Subcutaneous abdominal adipose tissue (tissue), 5 donors: ENCODE data around the gene TBC1D22A.
"Not testable (repeated sequence)": the region's sequence is repeated elsewhere in the genome, so short reads cannot be mapped to it uniquely, and the experiment has no call there.

Experiments used
- H3K27ac ChIP-seq: one replicate; pipeline ENCODE4 v1.7.0; 2013; ENCODE audit warnings: low read depth, mild to moderate bottlenecking, inconsistent platforms, low read length, moderate library complexity
- H3K27me3 ChIP-seq, 5 donors: one replicate each; pipeline ENCODE4 v1.7.0; 2013; ENCODE audit warnings: low read length in 5 of 5, inconsistent platforms in 1 of 5; ENCODE audit not compliant: control insufficient read depth in 5 of 5, insufficient read depth in 4 of 5
- H3K36me3 ChIP-seq, 5 donors: one replicate each; pipeline ENCODE4 v1.7.0; 2013; ENCODE audit warnings: low read length in 5 of 5; ENCODE audit not compliant: control insufficient read depth in 5 of 5, insufficient read depth in 5 of 5
- H3K4me1 ChIP-seq, 5 donors: one replicate each; pipeline ENCODE4 v1.7.0; 2013; ENCODE audit warnings: low read length in 5 of 5, mild to moderate bottlenecking in 3 of 5, moderate library complexity in 1 of 5; ENCODE audit not compliant: control insufficient read depth in 5 of 5, insufficient read depth in 5 of 5
- H3K4me3 ChIP-seq, 5 donors: one replicate each; pipeline ENCODE4 v1.7.0; 2013; ENCODE audit warnings: low read length in 5 of 5, low read depth in 1 of 5
- H3K9ac ChIP-seq, 5 donors: one replicate each; pipeline ENCODE4 v1.7.0; 2013; ENCODE audit warnings: low read length in 5 of 5, mild to moderate bottlenecking in 4 of 5, moderate library complexity in 3 of 5
- H3K9me3 ChIP-seq, 5 donors: one replicate each; pipeline ENCODE4 v1.7.0; 2013; ENCODE audit warnings: low read length in 5 of 5; ENCODE audit not compliant: control insufficient read depth in 5 of 5
- donor health status: healthy.
- donor health status: healthy.
- donor health status: healthy.
- donor health status: healthy.
- donor health status: healthy.

The TBC1D22A gene

GRCh38 chr22:47115921-47116320 lies 353.5 kb downstream of the TBC1D22A start:
- no peak overlapping the region for H3K9ac ChIP-seq
- H3K27ac ChIP-seq: no peak overlapping the region
- no peaks in the 10 kb centered on the region for H3K27me3 ChIP-seq
- no peaks in the 10 kb centered on the region for H3K9me3 ChIP-seq
- H3K4me1 ChIP-seq: no peaks in the 10 kb centered on the region
- no peak overlapping the region for H3K4me3 ChIP-seq
- peaks cover 0 to 38% (median 17%) of the 10 kb centered on the region in 5 donors for H3K36me3 ChIP-seq

GRCh38 chr22:47116426-47117341 lies 354.2 kb downstream of the TBC1D22A start:
- Histone ChIP-seq H3K36me3 (peaks cover 0 to 31% (median 16%) of the 10 kb centered on the region in 5 donors), H3K9ac (no peak overlapping the region), H3K9me3 (no peaks in the 10 kb centered on the region), H3K4me3 (no peak overlapping the region), H3K4me1 (no peaks in the 10 kb centered on the region), H3K27me3 (no peaks in the 10 kb centered on the region), H3K27ac (no peak overlapping the region)

- H3K36me3 ChIP-seq: peaks cover 0 to 28% (median 8%) of the 10 kb centered on the region in 5 donors
- H3K9ac ChIP-seq, H3K27me3 ChIP-seq, H3K27ac ChIP-seq, H3K4me1 ChIP-seq, H3K9me3 ChIP-seq, H3K4me3 ChIP-seq: not testable (repeated sequence)
These were observed 355.0 kb downstream of the TBC1D22A start for GRCh38 chr22:47117442-47117841.

GRCh38 chr22:47119181-47119580 lies 356.7 kb downstream of the TBC1D22A start:
- Histone ChIP-seq H3K27me3 (no peaks in the 10 kb centered on the region), H3K4me3 (no peak overlapping the region), H3K27ac (no peak overlapping the region), H3K9me3 (no peaks in the 10 kb centered on the region), H3K36me3 (peaks cover 0 to 15% (median 0%) of the 10 kb centered on the region in 5 donors), H3K4me1 (no peaks in the 10 kb centered on the region), H3K9ac (no peak overlapping the region)

- no peak overlapping the region for H3K9ac ChIP-seq
- H3K4me3 ChIP-seq: no peak overlapping the region
- no peaks in the 10 kb centered on the region for H3K27me3 ChIP-seq
- no peaks in the 10 kb centered on the region for H3K9me3 ChIP-seq
- H3K27ac ChIP-seq: no peak overlapping the region
- H3K36me3 ChIP-seq: peaks cover 0 to 15% (median 0%) of the 10 kb centered on the region in 5 donors
- H3K4me1 ChIP-seq: no peaks in the 10 kb centered on the region
These were observed 357.9 kb downstream of the TBC1D22A start for GRCh38 chr22:47120399-47120798.

GRCh38 chr22:47121791-47122190 lies 359.3 kb downstream of the TBC1D22A start:
- Histone ChIP-seq H3K9me3 (no peaks in the 10 kb centered on the region), H3K27ac (no peak overlapping the region), H3K27me3 (no peaks in the 10 kb centered on the region), H3K9ac (no peak overlapping the region), H3K36me3 (peaks cover 0 to 10% (median 0%) of the 10 kb centered on the region in 5 donors), H3K4me1 (no peaks in the 10 kb centered on the region), H3K4me3 (no peak overlapping the region)

- Histone ChIP-seq H3K4me3 (no peak overlapping the region), H3K27ac (no peak overlapping the region), H3K9ac (no peak overlapping the region), H3K9me3 (no peaks in the 10 kb centered on the region), H3K36me3 (peaks cover 0 to 6% (median 0%) of the 10 kb centered on the region in 5 donors), H3K4me1 (no peaks in the 10 kb centered on the region), H3K27me3 (no peaks in the 10 kb centered on the region)
These were observed 360.1 kb downstream of the TBC1D22A start for GRCh38 chr22:47122441-47123000.

- Histone ChIP-seq H3K4me1 (no peaks in the 10 kb centered on the region), H3K27me3 (no peaks in the 10 kb centered on the region), H3K4me3 (no peak overlapping the region), H3K36me3 (peaks cover 0 to 6% (median 0%) of the 10 kb centered on the region in 5 donors), H3K9ac (no peak overlapping the region), H3K27ac (no peak overlapping the region), H3K9me3 (no peaks in the 10 kb centered on the region)
These were observed 360.8 kb downstream of the TBC1D22A start for GRCh38 chr22:47123006-47123826.

- Histone ChIP-seq H3K9me3 (no peaks in the 10 kb centered on the region), H3K9ac (no peak overlapping the region), H3K36me3 (peaks cover 0 to 13% (median 3%) of the 10 kb centered on the region in 5 donors), H3K27ac (no peak overlapping the region), H3K27me3 (no peaks in the 10 kb centered on the region), H3K4me1 (no peaks in the 10 kb centered on the region), H3K4me3 (no peak overlapping the region)
These were observed 361.5 kb downstream of the TBC1D22A start for GRCh38 chr22:47123827-47124442.
